NB4 (cell line): Measurements from ENCODE around the gene FOXP1.
"Not testable (repeated sequence)": the region's sequence is repeated elsewhere in the genome, so short reads cannot be mapped to it uniquely, and the experiment has no call there.

ENCODE experiments used
- DNase-seq: peaks from one replicate; pipeline ENCODE4 v3.0.0; 2010; ENCODE audit warnings: low read depth
- H3K4me3 ChIP-seq: one replicate; pipeline ENCODE4 v1.5.1; 2011; ENCODE audit warnings: mild to moderate bottlenecking, low read depth, low read length, moderate library complexity
- MYC ChIP-seq: IDR thresholded peaks from 2 replicates; pipeline ENCODE4 v1.6.1; 2011; ENCODE audit warnings: low read depth, low read length
- POLR2A ChIP-seq: IDR thresholded peaks from 2 replicates; pipeline ENCODE4 v1.6.1; 2011; ENCODE audit warnings: mild to moderate bottlenecking; ENCODE audit not compliant: insufficient read length; ENCODE audit errors: extremely low read depth
- TF ChIP-seq, protein P1 (sequence below): IDR thresholded peaks from one replicate; pipeline ENCODE4 v1.5.1; 2012; ENCODE audit warnings: low read depth, low read length
- TF ChIP-seq, protein P2 (sequence below): IDR thresholded peaks from 2 replicates; pipeline ENCODE4 v1.6.1; 2011; ENCODE audit warnings: low read depth, low read length

FOXP1 gene

DNA sequence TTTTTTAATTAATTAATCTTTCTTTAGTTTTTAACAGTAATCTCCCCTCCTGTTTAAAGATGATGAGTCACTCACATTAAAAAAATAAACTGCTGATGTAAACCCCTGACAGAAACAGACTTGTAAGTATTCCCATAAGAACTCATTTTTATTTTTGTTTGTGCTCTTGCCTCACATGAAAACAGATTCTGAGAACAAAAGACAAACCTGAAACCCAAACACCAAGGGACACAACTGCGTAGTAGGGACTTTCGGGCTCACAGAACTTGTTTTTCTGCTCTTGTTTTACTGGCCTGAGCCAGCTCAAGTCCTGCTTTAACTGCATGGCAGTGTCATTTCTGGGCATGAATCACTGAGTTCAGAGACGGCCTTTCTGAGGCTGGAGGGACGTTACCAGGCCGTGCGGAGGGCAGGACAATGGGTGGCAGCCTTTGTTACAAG is 600.8 kb downstream of the FOXP1 start:
- DNase-seq, result no peak
- no peak overlapping the region for H3K4me3 ChIP-seq
- TF ChIP-seq, protein P1, sequence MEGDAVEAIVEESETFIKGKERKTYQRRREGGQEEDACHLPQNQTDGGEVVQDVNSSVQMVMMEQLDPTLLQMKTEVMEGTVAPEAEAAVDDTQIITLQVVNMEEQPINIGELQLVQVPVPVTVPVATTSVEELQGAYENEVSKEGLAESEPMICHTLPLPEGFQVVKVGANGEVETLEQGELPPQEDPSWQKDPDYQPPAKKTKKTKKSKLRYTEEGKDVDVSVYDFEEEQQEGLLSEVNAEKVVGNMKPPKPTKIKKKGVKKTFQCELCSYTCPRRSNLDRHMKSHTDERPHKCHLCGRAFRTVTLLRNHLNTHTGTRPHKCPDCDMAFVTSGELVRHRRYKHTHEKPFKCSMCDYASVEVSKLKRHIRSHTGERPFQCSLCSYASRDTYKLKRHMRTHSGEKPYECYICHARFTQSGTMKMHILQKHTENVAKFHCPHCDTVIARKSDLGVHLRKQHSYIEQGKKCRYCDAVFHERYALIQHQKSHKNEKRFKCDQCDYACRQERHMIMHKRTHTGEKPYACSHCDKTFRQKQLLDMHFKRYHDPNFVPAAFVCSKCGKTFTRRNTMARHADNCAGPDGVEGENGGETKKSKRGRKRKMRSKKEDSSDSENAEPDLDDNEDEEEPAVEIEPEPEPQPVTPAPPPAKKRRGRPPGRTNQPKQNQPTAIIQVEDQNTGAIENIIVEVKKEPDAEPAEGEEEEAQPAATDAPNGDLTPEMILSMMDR, result no peak
- TF ChIP-seq POLR2A, result no peak

DNA sequence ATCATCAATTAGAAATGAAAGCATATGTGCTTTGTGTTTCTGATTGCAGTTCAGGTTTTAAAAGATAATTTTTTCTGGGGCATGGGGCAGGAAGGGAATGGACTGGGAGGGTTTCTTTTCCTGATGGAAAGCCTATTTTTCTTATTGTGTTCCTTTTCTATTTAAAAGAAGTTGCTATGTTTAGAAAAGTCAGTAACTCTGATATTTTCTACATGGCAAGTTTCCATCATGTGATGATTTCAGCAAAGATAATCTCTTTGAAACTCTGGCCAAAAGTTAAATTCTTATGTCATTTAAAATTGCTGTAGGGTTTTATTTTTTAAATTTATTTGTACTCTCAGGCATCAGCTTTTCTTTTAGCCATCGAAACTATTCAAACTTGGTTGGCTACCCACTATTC is 601.2 kb downstream of the FOXP1 start:
- TF ChIP-seq, protein P1, result no peak
- TF ChIP-seq, protein P2, sequence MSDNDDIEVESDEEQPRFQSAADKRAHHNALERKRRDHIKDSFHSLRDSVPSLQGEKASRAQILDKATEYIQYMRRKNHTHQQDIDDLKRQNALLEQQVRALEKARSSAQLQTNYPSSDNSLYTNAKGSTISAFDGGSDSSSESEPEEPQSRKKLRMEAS, result no peak
- no peak for TF ChIP-seq POLR2A
- no peak for TF ChIP-seq MYC
- H3K4me3 ChIP-seq, result no peak overlapping the region
- no peak for DNase-seq

DNA sequence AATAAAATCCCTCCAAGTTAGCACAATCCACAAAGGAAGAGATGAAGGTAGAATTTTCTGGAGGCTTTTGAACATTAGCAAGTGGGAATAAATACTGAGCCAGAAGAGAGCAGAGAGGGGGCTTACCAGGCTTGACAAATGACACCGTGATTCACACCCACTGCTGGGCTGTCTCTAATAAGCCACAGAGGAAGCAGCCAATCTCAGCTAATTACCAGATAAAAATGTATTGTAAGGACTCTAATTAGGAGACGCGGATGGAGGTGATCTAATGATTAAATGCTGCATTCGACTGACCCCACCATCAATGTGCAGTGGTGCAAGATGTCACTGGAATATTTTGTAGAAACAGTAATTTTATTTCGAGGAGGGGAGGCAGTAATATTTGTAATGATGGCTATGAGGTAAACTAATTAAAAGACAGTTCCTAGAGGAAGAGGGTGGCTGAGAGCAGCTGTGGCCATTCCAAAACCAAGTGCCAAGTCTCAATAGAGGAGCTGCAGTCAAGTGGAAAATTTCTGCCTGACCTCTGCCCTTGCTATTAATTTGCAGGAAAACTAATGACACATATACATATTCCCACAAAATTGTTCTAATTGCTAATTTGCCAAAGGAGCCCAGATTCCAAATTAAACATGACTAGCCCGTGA is 602.2 kb downstream of the FOXP1 start:
- DNase-seq, result no peak

DNA sequence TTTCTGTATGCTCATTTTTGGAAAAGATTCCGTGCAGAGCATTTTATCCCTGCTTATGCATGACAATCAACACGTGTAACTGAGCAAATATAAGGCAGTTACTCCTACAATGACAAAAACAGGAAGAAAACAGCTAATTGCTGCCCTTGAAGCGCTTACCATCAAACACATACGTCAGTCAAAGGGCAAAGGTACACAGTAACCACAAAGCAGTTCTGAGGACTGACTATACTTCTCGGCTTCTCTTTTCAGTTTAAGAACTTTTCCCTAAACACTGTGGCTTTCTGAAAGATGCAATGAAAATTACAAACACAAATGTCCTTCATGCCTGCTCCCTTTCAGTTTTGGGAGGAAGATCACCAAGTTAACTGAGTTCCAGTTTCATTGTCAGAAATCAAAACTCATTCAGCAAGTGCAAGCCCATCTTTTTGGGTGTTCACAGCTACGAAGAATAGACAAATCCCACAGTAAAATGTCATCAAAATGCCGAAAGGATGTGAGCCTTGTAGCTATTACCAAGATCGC is 602.8 kb downstream of the FOXP1 start:
- H3K4me3 ChIP-seq, result no peak overlapping the region
- DNase-seq, result no peak
- TF ChIP-seq POLR2A, result no peak
- TF ChIP-seq, protein P2, result no peak
- no peak for TF ChIP-seq MYC
- TF ChIP-seq, protein P1, result no peak

More for the DNA sequence above, 602.2 kb downstream of the FOXP1 start:
- no peak overlapping the region for H3K4me3 ChIP-seq
- TF ChIP-seq, protein P2, result no peak
- TF ChIP-seq POLR2A (no peak), MYC (no peak)
- TF ChIP-seq, protein P1, result no peak

DNA sequence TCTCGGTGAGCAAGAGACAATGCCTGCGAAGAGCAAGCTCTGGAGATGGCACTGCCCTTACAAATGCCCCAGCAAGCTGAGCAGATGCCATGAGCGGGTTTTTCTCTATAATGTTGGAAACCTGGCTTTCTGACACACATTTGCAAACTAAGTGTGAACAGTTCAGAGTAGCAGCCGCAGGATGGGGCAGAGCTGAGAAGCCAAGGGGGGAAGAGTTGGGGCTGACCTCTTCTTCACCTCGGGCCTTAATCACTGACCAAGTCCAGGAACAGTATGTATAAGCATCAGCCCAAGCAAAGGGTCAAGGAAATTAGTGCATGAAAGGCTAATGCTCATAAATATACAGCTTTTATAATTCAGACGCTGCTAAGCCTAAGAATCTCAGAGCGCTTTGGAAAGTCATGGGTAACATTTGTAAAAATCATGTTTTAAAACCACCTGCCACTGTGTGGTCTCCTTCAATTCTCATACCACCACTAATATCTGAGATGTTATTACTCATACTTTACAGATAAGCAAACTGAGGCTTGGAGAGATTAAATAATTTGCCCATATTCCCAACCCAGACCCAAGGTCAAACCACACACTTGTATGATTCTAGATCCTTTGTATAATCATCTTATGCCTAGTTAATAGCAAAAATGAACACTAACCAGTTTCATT is 603.4 kb downstream of the FOXP1 start:
- no peak for DNase-seq
- TF ChIP-seq, protein P2, result no peak
- H3K4me3 ChIP-seq, result no peak overlapping the region

DNA sequence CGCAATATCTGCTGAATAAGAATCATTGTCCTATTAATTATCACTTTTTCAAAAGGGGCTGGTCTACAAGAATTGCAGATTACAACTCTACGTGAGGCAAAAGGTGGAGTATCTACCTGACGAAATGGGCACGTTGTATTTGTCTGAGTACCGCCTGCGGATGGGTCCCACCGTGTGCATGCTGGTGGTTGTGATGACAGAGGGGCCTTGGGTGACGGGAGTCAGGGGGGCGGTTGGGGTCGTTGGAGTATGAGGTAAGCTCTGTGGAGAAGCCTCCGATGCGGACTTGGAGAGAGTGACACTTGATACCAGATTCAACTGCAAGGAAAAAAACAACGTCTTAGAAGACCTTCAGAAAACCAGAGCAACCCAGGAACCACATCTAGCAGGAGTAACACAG is 605.8 kb downstream of the FOXP1 start:
- H3K4me3 ChIP-seq, result no peak overlapping the region
- no peak for TF ChIP-seq MYC
- no peak for TF ChIP-seq POLR2A
- TF ChIP-seq, protein P2, result no peak
- TF ChIP-seq, protein P1, result no peak
- DNase-seq, result no peak

DNA sequence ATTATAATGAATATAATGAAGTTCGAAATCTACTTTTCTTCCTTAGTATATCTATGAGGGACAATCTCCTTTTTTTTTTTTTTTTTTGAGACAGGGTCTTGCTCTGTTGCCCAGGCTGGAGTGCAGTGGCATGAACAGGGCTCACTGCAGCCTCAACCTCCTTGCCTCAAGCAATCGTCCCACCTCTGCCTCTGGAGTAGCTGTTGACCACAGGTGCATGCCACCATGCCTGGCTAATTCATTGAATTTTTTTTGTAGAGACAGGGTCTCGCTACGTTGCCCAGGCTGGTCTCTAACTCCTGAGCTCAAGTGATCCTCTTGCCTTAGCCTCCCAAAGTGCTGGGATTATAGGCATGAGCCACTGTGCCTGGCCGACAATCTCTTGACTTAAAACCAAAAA is 607.5 kb downstream of the FOXP1 start:
- not testable (repeated sequence) for DNase-seq, H3K4me3 ChIP-seq
